HG02884 (cell line): ENCODE data around the gene CT47C1.

Experiments
- ATAC-seq: cut with Tn5 transposase; IDR thresholded peaks from one replicate; pipeline ENCODE4 v1.9.1; 2021; ENCODE audit warnings: mild to moderate bottlenecking, moderate library complexity; ENCODE audit not compliant: unreplicated experiment

CT47C1 gene

DNA sequence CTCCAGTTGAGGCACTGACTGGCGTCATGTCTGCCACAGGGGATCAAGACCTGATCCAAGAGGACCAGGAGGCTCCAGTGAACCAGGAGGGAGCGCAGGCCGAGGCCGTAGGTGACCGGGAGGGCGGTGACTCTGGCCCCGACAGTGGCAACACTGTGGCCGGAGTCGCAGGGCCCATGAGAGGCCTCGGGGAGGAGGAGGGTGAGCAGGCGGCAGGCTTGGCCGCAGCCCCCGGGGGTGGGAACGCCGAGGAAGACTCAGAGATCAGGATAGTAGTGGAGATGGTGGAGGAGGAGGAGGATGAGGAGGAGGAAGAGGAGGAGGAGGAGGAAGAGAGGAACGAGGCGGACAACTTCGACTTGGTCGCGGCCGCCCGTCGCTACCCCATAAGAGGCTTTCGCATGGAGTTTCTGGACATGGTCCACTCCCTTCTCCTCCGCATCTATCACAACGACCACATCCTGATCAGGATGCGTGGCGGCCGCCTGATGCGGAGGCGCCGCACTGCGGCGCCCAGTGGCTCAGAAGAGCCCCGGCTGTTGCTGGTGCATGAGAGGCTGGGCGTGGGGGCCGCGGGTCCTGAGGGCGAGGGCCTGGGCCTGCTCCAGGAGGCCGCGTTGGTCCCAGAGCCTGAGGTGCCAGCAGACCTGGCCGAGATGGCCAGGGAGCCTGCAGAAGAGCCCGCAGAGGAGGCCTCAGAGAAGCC, 560 bp downstream of the CT47C1 start:
- ATAC-seq, result no peak

- ATAC-seq, result no peak
Measured at GRCh38 chrX:119073911-119074310, 1.1 kb downstream of the CT47C1 start.

GRCh38 chrX:119075270-119076025, 2.7 kb downstream of the CT47C1 start:
- ATAC-seq, result no peak

DNA sequence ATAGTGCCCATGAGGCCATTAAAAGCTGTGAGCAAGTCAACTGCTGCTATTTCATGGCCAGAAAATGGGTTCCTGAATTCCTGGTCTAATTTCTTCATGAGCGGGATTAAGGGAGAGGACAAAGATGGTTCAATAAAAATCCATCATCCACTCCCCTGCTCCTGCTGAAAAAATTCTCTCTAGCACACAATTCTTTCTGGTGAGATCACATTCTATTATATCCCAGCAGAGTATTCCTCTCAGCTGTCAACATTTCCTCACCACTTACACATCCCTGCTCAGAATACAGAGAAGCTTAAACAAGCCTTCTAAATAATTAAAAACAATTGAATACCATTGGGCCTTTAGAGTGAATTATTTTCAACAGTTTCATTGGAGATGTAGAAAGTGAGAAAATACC, 9.5 kb downstream of the CT47C1 start:
- no peak for ATAC-seq

GRCh38 chrX:119084766-119085165, 12.0 kb downstream of the CT47C1 start:
- no peak for ATAC-seq

GRCh38 chrX:119087121-119087520, 14.3 kb downstream of the CT47C1 start:
- no peak for ATAC-seq

DNA sequence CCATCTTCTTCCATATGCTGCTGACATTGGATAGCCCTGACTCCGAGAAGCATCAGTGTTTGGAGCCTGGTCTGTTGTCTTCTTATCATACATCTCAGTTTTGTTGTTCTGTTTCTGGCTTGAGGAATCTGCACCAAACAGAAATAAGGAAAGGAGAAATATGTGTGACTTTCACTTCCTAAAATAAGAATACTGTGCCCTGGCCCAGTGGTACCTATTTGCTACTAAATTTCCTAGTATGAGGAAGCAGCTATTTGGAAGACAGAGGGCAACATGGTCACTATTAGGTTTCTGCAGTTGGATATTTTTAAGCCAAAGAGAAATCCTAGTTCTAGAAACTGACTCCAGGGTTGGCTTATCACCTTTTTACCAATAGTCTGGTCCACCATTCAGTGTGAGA, 16.8 kb downstream of the CT47C1 start:
- no peak for ATAC-seq

DNA sequence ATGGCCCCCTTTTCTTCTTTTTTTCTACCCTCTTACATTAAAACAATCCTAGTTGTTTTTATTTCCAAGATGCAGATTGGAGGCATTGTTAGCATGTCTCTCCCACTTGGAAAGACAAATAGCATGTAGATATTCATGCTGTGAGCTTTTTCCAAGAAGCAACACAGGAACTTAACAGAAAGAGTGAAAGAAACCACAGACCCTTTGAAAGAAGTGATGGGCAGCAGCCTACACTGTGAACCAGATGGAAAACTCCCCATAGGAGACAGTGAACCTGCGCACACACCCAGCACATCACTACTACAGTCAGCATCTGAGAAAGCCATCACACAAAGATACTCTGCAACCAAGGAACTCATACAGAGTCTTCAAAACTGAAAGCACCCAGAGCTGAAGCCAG, 17.8 kb downstream of the CT47C1 start:
- no peak for ATAC-seq

DNA sequence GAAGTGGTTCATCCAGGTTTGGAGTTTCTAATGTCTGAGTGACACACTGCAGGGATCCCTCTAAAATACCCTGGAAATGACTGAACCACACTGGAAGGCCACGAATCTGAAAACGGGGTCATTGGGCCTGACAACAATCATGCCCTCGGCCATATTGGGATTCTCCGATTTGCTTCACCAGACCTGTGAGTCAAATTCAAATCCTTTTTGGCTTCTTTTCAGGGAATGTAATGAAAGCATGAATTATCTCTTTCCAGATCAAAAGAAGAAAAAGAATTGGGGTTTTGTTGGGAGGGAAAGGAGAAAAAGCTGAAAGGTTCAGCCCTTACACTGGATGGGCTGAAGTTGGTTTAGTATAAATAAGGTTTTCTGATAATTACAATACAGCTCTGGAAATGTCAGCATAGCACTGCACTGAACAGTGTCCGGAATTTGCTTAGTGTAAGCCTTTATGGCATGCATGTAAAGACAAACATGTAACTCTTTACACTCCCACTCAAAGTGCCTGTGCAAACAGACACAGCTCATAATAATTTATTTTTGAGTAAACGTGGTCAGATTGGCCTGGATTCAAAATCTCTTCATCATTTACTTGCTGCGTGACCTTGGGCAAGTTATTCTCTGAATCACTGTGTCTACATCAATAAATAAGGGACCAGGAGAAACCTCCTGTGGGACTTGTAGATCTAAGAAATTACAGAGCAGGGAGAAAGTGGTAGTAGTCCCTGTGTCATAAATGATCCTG, 21.4 kb downstream of the CT47C1 start:
- no peak for ATAC-seq

DNA sequence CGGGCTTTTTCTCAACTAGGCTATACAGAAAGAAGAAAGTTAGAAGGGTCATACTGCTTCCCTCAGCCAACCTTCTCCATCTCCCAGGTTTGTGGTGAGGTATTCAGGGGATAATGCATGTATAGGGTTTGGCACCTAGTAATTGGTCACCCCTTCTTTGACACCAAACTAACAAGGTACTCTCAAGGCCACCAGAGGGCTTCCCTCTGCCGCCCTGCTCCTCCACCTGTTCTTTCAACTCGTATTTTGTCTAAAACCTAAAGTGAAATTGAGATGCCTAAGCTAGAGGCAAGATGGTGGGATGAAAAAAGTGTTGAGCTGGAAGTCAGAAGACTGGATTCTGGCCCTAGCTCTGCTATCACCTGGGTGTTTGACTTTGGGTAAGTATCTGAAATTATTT, 22.0 kb downstream of the CT47C1 start:
- no peak for ATAC-seq

- no peak for ATAC-seq
Measured at GRCh38 chrX:119095936-119096335, 23.1 kb downstream of the CT47C1 start.

GRCh38 chrX:119101168-119101567, 28.4 kb downstream of the CT47C1 start:
- ATAC-seq, result no peak

- ATAC-seq, result no peak
Measured at GRCh38 chrX:119105826-119106225, 33.0 kb downstream of the CT47C1 start.

GRCh38 chrX:119107206-119107605, 34.4 kb downstream of the CT47C1 start:
- ATAC-seq, result no peak

- ATAC-seq, result peak; percentile 73
Measured at GRCh38 chrX:119118780-119119395, 46.1 kb downstream of the CT47C1 start.

DNA sequence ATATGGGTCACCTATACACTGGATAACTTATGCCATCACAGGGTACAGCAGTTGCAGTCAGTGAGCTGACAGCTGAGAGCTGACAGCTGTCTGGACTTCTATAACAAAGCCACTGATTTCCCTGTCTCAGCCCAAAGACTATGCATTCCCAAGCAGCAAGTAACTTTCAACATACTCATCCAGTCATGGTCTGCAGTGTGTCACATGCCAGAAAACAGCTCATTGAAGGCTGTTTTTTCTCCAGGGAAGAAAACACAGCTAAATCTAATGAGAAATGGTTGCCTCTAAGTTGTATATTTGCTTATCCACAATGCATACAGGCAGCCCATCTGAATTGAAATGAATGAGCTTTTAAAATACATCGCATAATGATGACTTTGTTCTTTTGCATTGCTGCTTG, 48.5 kb downstream of the CT47C1 start:
- ATAC-seq, result no peak
